Fibroblast of lung (primary cell): Measurements from ENCODE around the gene SIRT5.

Experiments used
- CTCF ChIP-seq, 2 donors: IDR thresholded peaks in 1 of 2; conservative IDR thresholded peaks in 1 of 2; 1 replicate in 1 of 2; 2 replicates in 1 of 2; pipeline ENCODE4 v1.5.1; 2011 to 2012; ENCODE audit warnings: low read length in 2 of 2, control low read depth in 1 of 2, inconsistent platforms in 1 of 2, low read depth in 1 of 2, mild to moderate bottlenecking in 1 of 2
- EZH2 ChIP-seq: IDR thresholded peaks from 2 replicates; pipeline ENCODE4 v1.5.1; 2012; ENCODE audit warnings: low read length, control low read depth, mild to moderate bottlenecking; ENCODE audit errors: missing control alignments

GRCh38 chr6:13591205-13591921 lies 17.0 kb downstream of the SIRT5 start:
- TF ChIP-seq CTCF (conservative IDR thresholded peaks at IDR 0.05 in 1 of 2, IDR thresholded peaks at IDR 0.05 in 1 of 2; ENCODE audit: low read depth in 1 of 2, low read length in 2 of 2) (no peak), EZH2 (no peak)
